Loucy (cell line): ENCODE results near the gene ACADVL.

Experiments used
- CTCF ChIP-seq: fragments of 200-600 bp; sonication (generic); conservative IDR thresholded peaks from 2 replicates; pipeline ENCODE4 v1.5.1; 2014; ENCODE audit warnings: mild to moderate bottlenecking, antibody characterized with exemption, low read length
- EZH2phosphoT487 ChIP-seq: fragments of 200-600 bp; IDR thresholded peaks from 2 replicates; pipeline ENCODE4 v1.6.1; 2018; ENCODE audit warnings: antibody characterized with exemption, mild to moderate bottlenecking, moderate library complexity, borderline replicate concordance

- TF ChIP-seq CTCF (no peak), EZH2phosphoT487 (no peak)
Observed at GRCh38 chr17:7254511-7254910, 34.8 kb downstream of the ACADVL start.
